ENCODE measurements around the gene ZNF14.

DNA sequence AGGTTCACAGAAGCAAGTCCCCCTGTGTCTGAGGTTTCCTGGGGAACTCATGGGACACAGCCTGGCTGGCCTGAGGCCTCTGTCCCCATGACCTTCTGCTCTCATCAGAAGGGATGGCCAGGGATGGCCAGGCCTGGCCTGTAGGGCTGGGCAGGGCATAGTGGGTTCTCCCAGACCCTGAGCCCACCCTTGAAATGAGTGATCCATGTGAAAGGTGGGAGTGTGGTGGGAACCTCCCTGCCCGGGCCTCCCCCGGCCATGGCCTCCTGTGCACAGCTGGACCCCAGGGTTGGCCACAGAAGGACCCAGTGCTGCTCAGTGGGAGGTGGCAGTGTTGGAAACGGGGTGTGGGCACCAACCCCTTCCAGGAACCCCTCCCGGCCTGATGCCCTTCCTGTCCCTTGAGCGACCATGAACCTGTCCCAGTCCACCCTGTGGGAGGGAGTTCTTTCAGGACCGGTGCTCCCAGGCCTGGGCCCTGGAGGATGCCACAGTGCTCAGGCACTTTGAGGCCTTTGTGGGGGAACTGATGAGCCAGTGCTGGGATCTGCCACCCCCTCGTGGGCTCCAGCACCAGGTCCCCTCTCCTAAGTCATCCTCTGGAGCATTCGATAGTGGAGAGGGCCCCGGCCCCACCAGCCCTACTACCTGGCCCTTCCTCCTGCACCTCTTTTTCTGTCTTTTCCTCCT is 15.5 kb upstream of the ZNF14 start:
- TF ChIP-seq CTCF (IDR thresholded peaks at IDR 0.05) (no peak), POLR2A (IDR thresholded peaks at IDR 0.05) (no peak)
